Mesothelial cell of epicardium (in vitro differentiated cells): ENCODE data around the gene DSE. TPM values are rescaled to one million over a fixed set of nuclear protein-coding genes. Genes with fewer than 3 reads are reported as not detected.

Experiments
- DNase-seq, 2 experiments: peaks; one replicate each; pipeline ENCODE4 v3.0.0; 2021; ENCODE audit warnings: low spot score in 2 of 2; ENCODE audit not compliant: unreplicated experiment in 2 of 2
- H3K27ac Mint-ChIP-seq: 2 replicates; pipeline ENCODE4 v1.8.0; 2021; ENCODE audit warnings: mixed read lengths
- H3K27me3 Mint-ChIP-seq: 2 replicates; pipeline ENCODE4 v1.8.0; 2021; ENCODE audit warnings: low read depth, mixed read lengths
- H3K36me3 Mint-ChIP-seq: 2 replicates; pipeline ENCODE4 v1.8.0; 2021; ENCODE audit warnings: mixed read lengths
- H3K4me1 Mint-ChIP-seq: 2 replicates; pipeline ENCODE4 v1.8.0; 2021; ENCODE audit warnings: mixed read lengths
- H3K4me3 Mint-ChIP-seq: 2 replicates; pipeline ENCODE4 v1.8.0; 2021; ENCODE audit warnings: mild to moderate bottlenecking, moderate library complexity, mixed read lengths
- H3K9me3 Mint-ChIP-seq: 2 replicates; pipeline ENCODE4 v1.8.0; 2021; ENCODE audit warnings: mixed read lengths
- CTCF ChIP-seq: fragments of 200-600 bp; sonication (generic); IDR thresholded peaks from one replicate; pipeline ENCODE4 v1.5.0; 2021; ENCODE audit warnings: antibody characterized with exemption; ENCODE audit not compliant: unreplicated experiment
- total RNA-seq: library from RNA; stranded (reverse); gene quantifications from 3 replicates; pipeline ENCODE4 v1.2.1, GENCODE V29; 2021

Gene DSE
- total RNA-seq, 1 donor from 2014 or later, result 70.7 TPM

DNA sequence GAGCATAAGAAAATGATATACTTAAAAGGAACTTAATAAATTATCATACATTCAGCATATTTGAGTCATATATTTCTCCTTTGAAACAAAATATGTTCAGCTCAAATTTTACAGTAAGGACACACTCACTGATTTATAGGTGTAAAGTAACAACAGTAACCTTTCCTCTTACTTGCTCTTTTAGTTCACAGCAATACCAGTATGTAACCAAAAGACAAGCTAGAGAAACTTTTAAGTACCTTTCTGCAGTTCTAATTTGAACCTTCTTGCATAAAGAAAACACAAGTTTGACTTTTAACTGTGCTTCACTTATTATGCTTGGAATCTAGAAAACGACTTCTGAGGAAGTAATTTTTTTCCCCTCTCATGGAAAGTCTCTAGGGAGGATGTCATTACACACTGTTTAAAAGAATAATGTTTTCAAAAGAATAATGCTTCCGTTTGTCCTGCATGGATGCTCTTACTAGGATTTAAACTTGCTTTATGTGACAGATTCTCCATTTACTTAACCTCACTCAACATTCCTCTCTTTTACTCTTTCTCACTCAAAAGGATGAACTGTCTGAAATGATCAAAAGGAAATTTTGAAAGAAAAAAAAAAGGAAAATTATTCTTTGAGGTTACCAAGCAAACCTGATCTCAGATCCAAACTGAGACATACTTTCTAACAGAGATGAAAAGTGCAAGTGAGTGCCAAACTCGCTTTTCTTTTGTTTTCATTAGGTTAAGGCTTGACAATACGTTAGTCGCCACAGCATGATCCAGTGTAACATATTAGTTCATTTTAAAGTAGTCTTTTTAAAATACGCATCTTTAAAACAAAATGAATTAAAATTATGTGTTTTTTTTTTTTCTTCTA lies 68.1 kb downstream of the DSE start:
- Mint-ChIP-seq H3K4me1 (peaks cover 48% of the 10 kb centered on the region), H3K4me3 (no peak overlapping the region), H3K27ac (peak overlapping the region; percentile 87)

GRCh38 chr6:116439522-116440051 lies 68.8 kb downstream of the DSE start:
- Mint-ChIP-seq H3K36me3 (peaks cover 11% of the 10 kb centered on the region), H3K4me1 (peaks cover 55% of the 10 kb centered on the region), H3K9me3 (no peaks in the 10 kb centered on the region), H3K27ac (peak overlapping the region; percentile 87), H3K4me3 (peak overlapping the region; percentile 8), H3K27me3 (no peaks in the 10 kb centered on the region)
- no peak for TF ChIP-seq CTCF
- no peak for DNase-seq

More for the DNA sequence above, 68.1 kb downstream of the DSE start:
- no peak for TF ChIP-seq CTCF
- no peak for DNase-seq
- no peaks in the 10 kb centered on the region for H3K9me3 Mint-ChIP-seq
- H3K36me3 Mint-ChIP-seq, result peaks cover 11% of the 10 kb centered on the region
- H3K27me3 Mint-ChIP-seq, result no peaks in the 10 kb centered on the region

GRCh38 chr6:116443105-116443504 lies 72.4 kb downstream of the DSE start:
- Mint-ChIP-seq H3K36me3 (no peaks in the 10 kb centered on the region), H3K4me3 (no peak overlapping the region), H3K27me3 (no peaks in the 10 kb centered on the region), H3K27ac (peak overlapping the region; percentile 26), H3K4me1 (peaks cover 61% of the 10 kb centered on the region), H3K9me3 (no peaks in the 10 kb centered on the region)
- no peak for DNase-seq
- TF ChIP-seq CTCF, result no peak

- Mint-ChIP-seq H3K27ac (no peak overlapping the region), H3K9me3 (no peaks in the 10 kb centered on the region), H3K4me3 (no peak overlapping the region)
Measured at GRCh38 chr6:116444092-116444491, 73.3 kb downstream of the DSE start.

GRCh38 chr6:116444575-116444974 lies 73.8 kb downstream of the DSE start:
- H3K9me3 Mint-ChIP-seq, result no peaks in the 10 kb centered on the region
- no peak for DNase-seq
- peaks cover 56% of the 10 kb centered on the region for H3K4me1 Mint-ChIP-seq
- H3K27ac Mint-ChIP-seq, result peak overlapping the region; percentile 2
- TF ChIP-seq CTCF, result no peak
- no peaks in the 10 kb centered on the region for H3K27me3 Mint-ChIP-seq
- no peak overlapping the region for H3K4me3 Mint-ChIP-seq
- H3K36me3 Mint-ChIP-seq, result no peaks in the 10 kb centered on the region

More at GRCh38 chr6:116444092-116444491, 73.3 kb downstream of the DSE start:
- Mint-ChIP-seq H3K27me3 (no peaks in the 10 kb centered on the region), H3K36me3 (no peaks in the 10 kb centered on the region), H3K4me1 (peaks cover 58% of the 10 kb centered on the region)
- no peak for DNase-seq
- TF ChIP-seq CTCF, result peak; percentile 34
